HCT116 (cell line): ENCODE measurements around the gene ATM. TPM values are rescaled to one million over a fixed set of nuclear protein-coding genes. Genes with fewer than 3 reads are reported as not detected.
"Not testable (repeated sequence)": the region's sequence is repeated elsewhere in the genome, so short reads cannot be mapped to it uniquely, and the experiment has no call there.

Source experiments
- ATAC-seq: fragments of 200-7000 bp; cut with Tn5 transposase; 2 replicates; pipeline ENCODE4 v1.9.1; 2020; ENCODE audit warnings: mild to moderate bottlenecking, moderate library complexity
- BruUV-seq: library from RNA; stranded (reverse); fragments of 400-500 nt; replicated peaks from 2 replicates; lab custom pipeline; 2021; lab: Mats Ljungman, UMichigan
- CTCF ChIA-PET: fragments of 300-600 bp; sonication (Branson Sonifier 250); formaldehyde crosslinking; loops from one replicate; lab custom pipeline; 2021; ENCODE audit warnings: antibody characterized with exemption; lab: Charles Lee
- POLR2A ChIA-PET: fragments of 300-600, 350-600 bp; sonication (Branson Sonifier 250); formaldehyde crosslinking; loops from one replicate; lab custom pipeline; 2021; ENCODE audit warnings: antibody characterized with exemption; lab: Charles Lee
- RAD21 ChIA-PET, 2 experiments: fragments of 300-600 bp; sonication (Branson Sonifier 250); formaldehyde crosslinking; loops; one replicate each; lab custom pipeline; 2023; ENCODE audit warnings: low total read pairs in 2 of 2; ENCODE audit not compliant: uncharacterized antibody in 2 of 2, unreplicated experiment in 2 of 2, low non-redundant PET in 1 of 2; lab: Charles Lee
- DNase-seq: peaks from one replicate; pipeline ENCODE4 v3.0.0-alpha.2; 2010; ENCODE audit warnings: low read depth, low spot score
- H2AFZ ChIP-seq: fragments of 200-600 bp; shearing (Covaris generic), sonication (generic); 2 replicates; pipeline ENCODE4 v1.6.1; 2017; ENCODE audit warnings: low read depth, mixed run types, mixed read lengths, antibody characterized with exemption, low read length; ENCODE audit not compliant: poor library complexity, severe bottlenecking
- H3K27ac ChIP-seq: 2 replicates; pipeline ENCODE4 v1.5.1; 2012; ENCODE audit warnings: low read depth, low read length
- H3K27me3 ChIP-seq: fragments of 200-600 bp; sonication (generic); 2 replicates; pipeline ENCODE4 v1.6.1; 2016; ENCODE audit warnings: mixed run types, low read length, mixed read lengths; ENCODE audit not compliant: insufficient read depth
- H3K36me3 ChIP-seq, 2 experiments: fragments of 200-500 bp in 1 of 2; fragments of 200-600 bp in 1 of 2; sonication (Bioruptor generic) in 1 of 2; sonication (generic) in 1 of 2; 2 replicates each; pipeline versions ENCODE4 v1.5.1 to v1.6.1; 2014 to 2016; ENCODE audit warnings: low read length in 2 of 2, inconsistent platforms in 1 of 2, mixed read lengths in 1 of 2, mixed run types in 1 of 2; ENCODE audit not compliant: insufficient read depth in 2 of 2, control insufficient read depth in 1 of 2
- H3K4me1 ChIP-seq, 2 experiments: fragments of 200-600 bp in 1 of 2; sonication (generic) in 1 of 2; 2 replicates each; pipeline versions ENCODE4 v1.5.1 to v1.6.1; 2012 to 2017; ENCODE audit warnings: low read length in 2 of 2, inconsistent platforms in 1 of 2, mild to moderate bottlenecking in 1 of 2, mixed read lengths in 1 of 2, mixed run types in 1 of 2, moderate library complexity in 1 of 2; ENCODE audit not compliant: insufficient read depth in 2 of 2, control insufficient read depth in 1 of 2
- H3K4me2 ChIP-seq: fragments of 200-600 bp; sonication (generic); 2 replicates; pipeline ENCODE4 v1.6.1; 2017; ENCODE audit warnings: mixed run types, low read length, mixed read lengths
- H3K4me3 ChIP-seq, 2 experiments: fragments of 200-600 bp in 1 of 2; sonication (generic) in 1 of 2; replicated peaks in 1 of 2; 2 replicates each; pipeline ENCODE4 v1.5.1; 2011 to 2016; ENCODE audit warnings: low read length in 2 of 2, control low read depth in 1 of 2, low read depth in 1 of 2, mild to moderate bottlenecking in 1 of 2, mixed read lengths in 1 of 2, mixed run types in 1 of 2
- H3K79me2 ChIP-seq: fragments of 200-600 bp; sonication (generic); 2 replicates; pipeline ENCODE4 v1.6.1; 2017; ENCODE audit warnings: mild to moderate bottlenecking, mixed run types, low read length, moderate library complexity, mixed read lengths; ENCODE audit not compliant: insufficient read depth
- H3K9ac ChIP-seq: fragments of 200-600 bp; sonication (generic); 2 replicates; pipeline ENCODE4 v1.6.1; 2016; ENCODE audit warnings: low read length, mixed read lengths
- H3K9me2 ChIP-seq: fragments of 200-600 bp; sonication (generic), shearing (Covaris generic); 2 replicates; pipeline ENCODE4 v1.6.1; 2017; ENCODE audit warnings: mixed run types, mild to moderate bottlenecking, moderate library complexity; ENCODE audit not compliant: insufficient read depth
- H3K9me3 ChIP-seq, 2 experiments: fragments of 200-500 bp in 1 of 2; fragments of 200-600 bp in 1 of 2; sonication (Bioruptor generic) in 1 of 2; sonication (generic) in 1 of 2; 2 replicates each; pipeline ENCODE4 v1.6.1; 2014 to 2017; ENCODE audit warnings: low read length in 2 of 2, mixed read lengths in 2 of 2, inconsistent platforms in 1 of 2, low read depth in 1 of 2, mild to moderate bottlenecking in 1 of 2, mixed run types in 1 of 2, moderate library complexity in 1 of 2; ENCODE audit not compliant: control insufficient read depth in 1 of 2, insufficient read depth in 1 of 2
- H4K20me1 ChIP-seq: fragments of 200-600 bp; sonication (generic), shearing (Covaris generic); 2 replicates; pipeline ENCODE4 v1.6.1; 2017; ENCODE audit warnings: mixed run types, mild to moderate bottlenecking, moderate library complexity; ENCODE audit not compliant: insufficient read depth
- CBX3 ChIP-seq: IDR thresholded peaks from 2 replicates; pipeline ENCODE4 v1.6.1; 2012; ENCODE audit warnings: low read depth
- ELF1 ChIP-seq: IDR thresholded peaks from 2 replicates; pipeline ENCODE4 v1.6.1; 2012; ENCODE audit warnings: low read depth, borderline replicate concordance
- EZH2 ChIP-seq: fragments of 200-600 bp; sonication (generic); IDR thresholded peaks from 2 replicates; pipeline ENCODE4 v1.6.1; 2017; ENCODE audit warnings: antibody characterized with exemption, mixed run types
- EZH2phosphoT487 ChIP-seq: fragments of 200-600 bp; IDR thresholded peaks from 2 replicates; pipeline ENCODE4 v1.6.1; 2018; ENCODE audit warnings: antibody characterized with exemption, borderline replicate concordance
- FOSL1 ChIP-seq: IDR thresholded peaks from 2 replicates; pipeline ENCODE4 v1.6.1; 2012; ENCODE audit warnings: low read depth
- TCF7L2 ChIP-seq: IDR thresholded peaks from 2 replicates; pipeline ENCODE4 v1.7.0; 2011; ENCODE audit warnings: borderline replicate concordance, inconsistent platforms; ENCODE audit not compliant: insufficient read depth, insufficient read length; ENCODE audit errors: extremely low read depth
- intact Hi-C: fragments of 100-400 bp; cut with micrococcal nuclease; formaldehyde crosslinking; loops from 2 replicates; pipeline ENCODE4 v1.10.0; 2022
- total RNA-seq: library from RNA; stranded (reverse); gene quantifications from one replicate; pipeline ENCODE4 v1.2.1, GENCODE V29; 2021; ENCODE audit not compliant: unreplicated experiment
- TF ChIP-seq, protein P1 (sequence below), 3 experiments: fragments of 200-600 bp in 1 of 3; sonication (generic) in 1 of 3; IDR thresholded peaks in 2 of 3; conservative IDR thresholded peaks in 1 of 3; 2 replicates each; pipeline ENCODE4 v1.5.1; 2012 to 2017; ENCODE audit warnings: low read depth in 2 of 3, low read length in 2 of 3, antibody characterized with exemption in 1 of 3, borderline replicate concordance in 1 of 3, control low read depth in 1 of 3, mild to moderate bottlenecking in 1 of 3, mixed read lengths in 1 of 3, mixed run types in 1 of 3, moderate library complexity in 1 of 3; ENCODE audit not compliant: insufficient read depth in 1 of 3
- TF ChIP-seq, protein P2 (sequence below): IDR thresholded peaks from 2 replicates; pipeline ENCODE4 v1.6.1; 2012

The ATM gene
- total RNA-seq, 1 experiment from 2014 or later: 32.2 TPM

DNA sequence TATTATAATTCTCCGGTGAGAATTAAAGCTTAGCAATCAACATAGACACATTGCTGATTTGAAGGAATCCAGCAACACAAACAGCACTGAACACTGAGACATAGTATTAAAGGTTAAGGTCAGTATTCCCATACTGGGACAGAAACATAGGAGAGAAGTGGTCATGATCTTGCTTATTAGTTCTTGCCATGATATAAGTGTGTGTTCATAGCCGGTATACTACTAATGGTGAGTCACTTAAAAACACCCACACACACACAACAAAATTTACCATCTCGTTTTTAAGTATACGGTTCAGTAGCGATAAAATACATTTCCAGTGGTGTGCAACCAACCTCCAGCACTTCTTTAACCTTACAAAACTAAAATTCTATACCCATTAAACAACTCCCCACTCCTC lies 148.1 kb downstream of the ATM start:
- CTCF ChIA-PET: no interaction called here
- Histone ChIP-seq H3K9me2 (no peaks in the 10 kb centered on the region), H3K27ac (no peak overlapping the region), H3K27me3 (no peaks in the 10 kb centered on the region), H3K36me3 (no peaks in the 10 kb centered on the region; a peak in 1 of 4 replicates), H3K4me3 (no peak overlapping the region), H4K20me1 (no peaks in the 10 kb centered on the region), H3K4me2 (no peak overlapping the region), H2AFZ (no peak overlapping the region)
- no TSS peak for BruUV-seq
- intact Hi-C loops: no loop called here
- TF ChIP-seq, protein P1, sequence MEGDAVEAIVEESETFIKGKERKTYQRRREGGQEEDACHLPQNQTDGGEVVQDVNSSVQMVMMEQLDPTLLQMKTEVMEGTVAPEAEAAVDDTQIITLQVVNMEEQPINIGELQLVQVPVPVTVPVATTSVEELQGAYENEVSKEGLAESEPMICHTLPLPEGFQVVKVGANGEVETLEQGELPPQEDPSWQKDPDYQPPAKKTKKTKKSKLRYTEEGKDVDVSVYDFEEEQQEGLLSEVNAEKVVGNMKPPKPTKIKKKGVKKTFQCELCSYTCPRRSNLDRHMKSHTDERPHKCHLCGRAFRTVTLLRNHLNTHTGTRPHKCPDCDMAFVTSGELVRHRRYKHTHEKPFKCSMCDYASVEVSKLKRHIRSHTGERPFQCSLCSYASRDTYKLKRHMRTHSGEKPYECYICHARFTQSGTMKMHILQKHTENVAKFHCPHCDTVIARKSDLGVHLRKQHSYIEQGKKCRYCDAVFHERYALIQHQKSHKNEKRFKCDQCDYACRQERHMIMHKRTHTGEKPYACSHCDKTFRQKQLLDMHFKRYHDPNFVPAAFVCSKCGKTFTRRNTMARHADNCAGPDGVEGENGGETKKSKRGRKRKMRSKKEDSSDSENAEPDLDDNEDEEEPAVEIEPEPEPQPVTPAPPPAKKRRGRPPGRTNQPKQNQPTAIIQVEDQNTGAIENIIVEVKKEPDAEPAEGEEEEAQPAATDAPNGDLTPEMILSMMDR (IDR thresholded peaks at IDR 0.05 in 2 of 3, conservative IDR thresholded peaks at IDR 0.05 in 1 of 3; ENCODE audit: borderline replicate concordance in 1 of 3, insufficient read depth in 1 of 3, low read depth in 2 of 3, low read length in 2 of 3): no peak
- TF ChIP-seq CBX3 (no peak), EZH2 (no peak), EZH2phosphoT487 (no peak), FOSL1 (no peak), TCF7L2 (no peak), ELF1 (no peak)
- TF ChIP-seq, protein P2, sequence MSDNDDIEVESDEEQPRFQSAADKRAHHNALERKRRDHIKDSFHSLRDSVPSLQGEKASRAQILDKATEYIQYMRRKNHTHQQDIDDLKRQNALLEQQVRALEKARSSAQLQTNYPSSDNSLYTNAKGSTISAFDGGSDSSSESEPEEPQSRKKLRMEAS: no peak
- TF ChIP-seq, all 23 proteins: peak for 0
- DNase-seq (no peak), ATAC-seq (no peak)
- Histone ChIP-seq H3K9me3 (no peaks in the 10 kb centered on the region), H3K9ac (no peak overlapping the region), H3K4me1 (no peaks in the 10 kb centered on the region), H3K79me2 (no peaks in the 10 kb centered on the region)
- RAD21 ChIA-PET: no interaction called here
- POLR2A ChIA-PET: no interaction called here

DNA sequence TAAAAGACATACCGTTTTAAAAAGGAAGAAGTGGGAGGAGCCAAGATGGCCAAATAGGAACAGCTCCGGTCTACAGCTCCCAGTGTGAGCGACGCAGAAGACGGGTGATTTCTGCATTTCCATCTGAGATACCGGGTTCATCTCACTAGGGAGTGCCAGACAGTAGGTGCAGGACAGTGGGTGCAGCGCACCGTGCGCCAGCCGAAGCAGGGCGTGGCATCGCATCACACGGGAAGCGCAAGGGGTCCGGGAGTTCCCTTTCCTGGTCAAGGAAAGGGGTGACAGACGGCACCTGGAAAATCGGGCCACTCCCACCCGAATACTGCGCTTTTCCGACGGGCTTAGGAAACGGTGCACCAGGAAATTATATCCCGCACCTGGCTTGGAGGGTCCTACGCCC lies 150.6 kb downstream of the ATM start:
- BruUV-seq, H3K9me2 ChIP-seq, H3K9ac ChIP-seq, intact Hi-C loops, POLR2A ChIA-PET, H3K4me2 ChIP-seq, H3K79me2 ChIP-seq, H3K9me3 ChIP-seq, H4K20me1 ChIP-seq, H3K4me3 ChIP-seq, H2AFZ ChIP-seq, H3K36me3 ChIP-seq, H3K4me1 ChIP-seq, H3K27ac ChIP-seq, ATAC-seq, DNase-seq, RAD21 ChIA-PET, H3K27me3 ChIP-seq, CTCF ChIA-PET: not testable (repeated sequence)
